Astrocyte (in vitro differentiated cells and primary cell): Measurements from ENCODE around the gene PDPR.
"Not testable (repeated sequence)": the region's sequence is repeated elsewhere in the genome, so short reads cannot be mapped to it uniquely, and the experiment has no call there.

Experiments used
- EZH2 ChIP-seq: IDR thresholded peaks from 2 replicates; pipeline ENCODE4 v1.6.1; 2012; ENCODE audit warnings: mild to moderate bottlenecking, low read length, inconsistent platforms; ENCODE audit not compliant: insufficient read depth
- TF ChIP-seq, protein P1 (sequence below): IDR thresholded peaks from 2 replicates; pipeline ENCODE4 v1.5.1; 2011; ENCODE audit warnings: low read depth, mild to moderate bottlenecking, inconsistent platforms, low read length, moderate library complexity; ENCODE audit not compliant: insufficient read depth

- not testable (repeated sequence) for TF ChIP-seq EZH2
- TF ChIP-seq, protein P1, sequence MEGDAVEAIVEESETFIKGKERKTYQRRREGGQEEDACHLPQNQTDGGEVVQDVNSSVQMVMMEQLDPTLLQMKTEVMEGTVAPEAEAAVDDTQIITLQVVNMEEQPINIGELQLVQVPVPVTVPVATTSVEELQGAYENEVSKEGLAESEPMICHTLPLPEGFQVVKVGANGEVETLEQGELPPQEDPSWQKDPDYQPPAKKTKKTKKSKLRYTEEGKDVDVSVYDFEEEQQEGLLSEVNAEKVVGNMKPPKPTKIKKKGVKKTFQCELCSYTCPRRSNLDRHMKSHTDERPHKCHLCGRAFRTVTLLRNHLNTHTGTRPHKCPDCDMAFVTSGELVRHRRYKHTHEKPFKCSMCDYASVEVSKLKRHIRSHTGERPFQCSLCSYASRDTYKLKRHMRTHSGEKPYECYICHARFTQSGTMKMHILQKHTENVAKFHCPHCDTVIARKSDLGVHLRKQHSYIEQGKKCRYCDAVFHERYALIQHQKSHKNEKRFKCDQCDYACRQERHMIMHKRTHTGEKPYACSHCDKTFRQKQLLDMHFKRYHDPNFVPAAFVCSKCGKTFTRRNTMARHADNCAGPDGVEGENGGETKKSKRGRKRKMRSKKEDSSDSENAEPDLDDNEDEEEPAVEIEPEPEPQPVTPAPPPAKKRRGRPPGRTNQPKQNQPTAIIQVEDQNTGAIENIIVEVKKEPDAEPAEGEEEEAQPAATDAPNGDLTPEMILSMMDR, result not testable (repeated sequence)
Measured at GRCh38 chr16:70128844-70129243, 14.7 kb downstream of the PDPR start.
